ENCODE measurements around the gene CALHM5. TPM values are rescaled to one million over a fixed set of nuclear protein-coding genes. Genes with fewer than 3 reads are reported as not detected.

The CALHM5 gene
- total RNA-seq, 1 donor from 2014 or later: 2.8 TPM

DNA sequence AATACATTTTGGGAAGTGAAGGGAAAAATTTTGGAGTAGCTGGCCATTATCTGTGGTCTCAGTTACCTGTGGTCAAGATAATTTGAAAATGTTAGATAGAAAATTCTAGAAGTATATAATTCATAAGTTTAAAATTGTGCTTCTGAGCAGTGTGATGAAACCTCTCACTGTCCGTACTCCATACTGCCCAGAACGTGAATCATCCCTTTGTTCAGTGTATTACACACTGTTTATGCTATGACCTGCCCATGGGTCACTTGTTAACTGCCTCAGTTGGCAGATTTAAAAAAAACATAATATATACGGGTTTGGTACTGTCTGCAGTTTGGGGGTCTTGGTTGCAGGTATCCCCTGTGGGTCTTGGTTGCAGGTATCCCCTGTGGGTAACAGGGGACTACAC is 4.1 kb upstream of the CALHM5 start:
- no peak for DNase-seq (ENCODE audit: low spot score)

DNA sequence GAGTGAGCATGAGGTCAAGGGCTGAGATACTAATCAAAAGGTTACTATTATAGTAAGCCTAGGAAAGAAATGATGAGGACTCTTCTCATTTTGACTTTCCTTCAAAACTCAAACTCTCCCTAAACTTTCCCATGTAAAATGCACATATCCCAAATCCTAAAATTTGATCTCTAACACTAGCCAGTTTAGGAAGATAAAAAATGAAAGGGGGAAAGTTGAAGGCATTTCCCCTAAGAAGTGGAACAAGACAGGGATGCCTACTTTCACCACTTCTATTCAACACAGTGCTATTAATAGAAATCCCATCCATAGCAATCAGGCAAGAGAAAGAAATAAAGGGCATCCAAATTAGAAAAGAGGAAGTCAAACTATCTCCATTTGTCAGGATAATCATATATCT is 2.9 kb upstream of the CALHM5 start:
- DNase-seq (ENCODE audit: low spot score): no peak

DNA sequence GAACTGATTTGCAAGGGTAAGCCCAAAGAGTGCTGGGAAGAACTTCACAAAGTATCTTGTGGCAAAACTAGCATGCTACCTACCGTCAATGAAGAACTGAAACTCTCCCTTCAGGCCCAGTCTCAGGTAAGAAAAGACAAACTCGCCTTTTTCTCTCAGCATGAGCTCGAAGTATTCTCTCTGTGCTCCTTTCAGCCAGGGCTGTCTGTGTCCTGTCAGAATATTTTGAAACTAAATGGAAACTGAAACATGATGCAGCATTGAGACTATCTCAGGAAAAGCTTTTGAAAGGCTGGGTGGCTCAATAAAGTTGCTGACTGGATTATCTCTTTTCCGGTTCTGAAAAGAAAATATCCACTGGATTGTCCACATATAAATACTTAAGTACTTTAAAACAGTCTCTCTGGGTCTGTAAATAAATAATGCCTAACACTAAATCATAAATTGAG is 696 bp downstream of the CALHM5 start:
- DNase-seq (ENCODE audit: low spot score): no peak

DNA sequence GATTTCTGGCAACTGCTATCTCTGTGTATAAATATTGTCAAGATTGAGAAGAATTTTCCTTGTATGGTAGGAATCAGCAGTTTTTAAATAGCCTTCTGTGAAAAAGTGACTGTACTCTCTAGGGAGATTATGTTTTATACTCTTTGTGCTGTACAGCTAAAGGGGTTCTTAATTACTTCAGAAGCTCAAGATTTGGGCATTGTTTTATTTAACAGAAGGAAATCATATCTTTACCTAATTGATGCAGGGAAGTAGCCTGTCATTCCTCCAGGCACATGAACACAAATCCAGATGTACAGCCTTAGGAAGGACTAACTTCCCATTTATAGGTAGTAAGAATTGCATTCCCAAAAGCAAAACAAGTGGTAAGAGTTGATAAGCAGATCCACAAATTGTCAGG is 1.3 kb downstream of the CALHM5 start:
- DNase-seq (ENCODE audit: low spot score): no peak

DNA sequence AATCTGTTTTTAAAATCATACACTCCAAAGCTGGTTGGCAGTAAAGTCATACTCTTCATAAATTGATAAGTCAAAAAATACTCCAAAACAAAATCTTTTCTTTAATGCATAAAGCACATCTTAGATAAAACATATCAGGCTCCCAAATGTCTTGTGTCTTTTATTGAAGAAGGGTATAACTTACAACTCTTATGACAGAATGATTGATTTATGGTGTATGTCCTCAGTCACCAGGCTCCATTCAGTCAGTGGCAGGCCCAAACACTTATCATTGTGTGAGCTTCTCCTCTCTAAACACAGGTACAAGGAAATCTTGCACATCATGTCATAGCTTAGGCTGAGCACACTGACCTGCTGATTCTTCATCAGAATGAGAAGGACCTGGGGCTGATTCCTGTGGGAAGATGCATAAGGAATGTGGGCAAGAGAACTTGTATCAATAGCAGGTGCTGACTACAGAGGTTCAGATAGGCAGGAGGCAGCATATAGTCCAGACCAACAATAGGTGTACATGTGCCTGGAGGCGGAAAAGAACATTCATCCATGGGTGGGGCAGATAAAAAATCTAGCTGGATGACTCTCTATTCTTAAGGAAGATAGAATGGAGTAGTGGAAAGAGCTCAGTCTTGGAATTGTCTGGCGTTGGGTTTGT is 1.9 kb downstream of the CALHM5 start:
- DNase-seq (ENCODE audit: low spot score): no peak

DNA sequence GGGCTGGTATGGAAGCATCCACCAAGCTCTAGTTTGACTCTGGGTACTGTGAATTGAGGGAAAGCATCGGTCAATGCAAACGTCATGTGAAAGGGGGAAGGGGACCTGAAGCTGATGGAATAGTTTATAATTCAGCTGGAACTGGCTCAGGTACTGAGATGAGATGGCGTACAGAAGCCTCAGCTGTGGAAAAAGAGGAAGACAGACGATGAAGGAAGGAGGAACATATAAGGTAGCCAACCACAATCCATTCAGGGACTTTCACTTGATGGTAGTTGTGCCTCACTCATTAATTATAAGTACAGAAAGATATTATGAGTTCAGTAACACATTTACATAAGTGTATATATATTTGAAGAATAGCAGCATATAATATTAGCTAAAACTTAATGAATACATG is 2.7 kb downstream of the CALHM5 start:
- DNase-seq (ENCODE audit: low spot score): no peak

DNA sequence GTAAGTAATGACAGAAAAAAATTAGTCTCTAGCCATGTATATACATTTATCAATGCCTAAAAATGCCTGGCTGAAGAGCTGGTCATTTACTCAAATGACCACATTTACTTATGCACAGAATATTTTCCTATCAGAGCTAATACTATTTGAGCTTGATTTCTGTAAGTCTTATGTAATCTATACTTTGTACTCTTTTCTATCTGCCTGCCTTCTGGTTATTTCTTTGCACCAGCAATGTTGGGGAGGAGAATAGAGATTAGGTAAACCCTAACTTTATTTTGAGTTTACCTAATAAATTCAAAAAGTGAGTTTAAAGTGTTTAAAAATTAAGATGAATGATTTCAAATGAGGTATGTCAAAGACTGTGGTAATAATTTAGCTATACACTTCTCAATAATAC is 3.7 kb downstream of the CALHM5 start:
- DNase-seq (ENCODE audit: low spot score): no peak

DNA sequence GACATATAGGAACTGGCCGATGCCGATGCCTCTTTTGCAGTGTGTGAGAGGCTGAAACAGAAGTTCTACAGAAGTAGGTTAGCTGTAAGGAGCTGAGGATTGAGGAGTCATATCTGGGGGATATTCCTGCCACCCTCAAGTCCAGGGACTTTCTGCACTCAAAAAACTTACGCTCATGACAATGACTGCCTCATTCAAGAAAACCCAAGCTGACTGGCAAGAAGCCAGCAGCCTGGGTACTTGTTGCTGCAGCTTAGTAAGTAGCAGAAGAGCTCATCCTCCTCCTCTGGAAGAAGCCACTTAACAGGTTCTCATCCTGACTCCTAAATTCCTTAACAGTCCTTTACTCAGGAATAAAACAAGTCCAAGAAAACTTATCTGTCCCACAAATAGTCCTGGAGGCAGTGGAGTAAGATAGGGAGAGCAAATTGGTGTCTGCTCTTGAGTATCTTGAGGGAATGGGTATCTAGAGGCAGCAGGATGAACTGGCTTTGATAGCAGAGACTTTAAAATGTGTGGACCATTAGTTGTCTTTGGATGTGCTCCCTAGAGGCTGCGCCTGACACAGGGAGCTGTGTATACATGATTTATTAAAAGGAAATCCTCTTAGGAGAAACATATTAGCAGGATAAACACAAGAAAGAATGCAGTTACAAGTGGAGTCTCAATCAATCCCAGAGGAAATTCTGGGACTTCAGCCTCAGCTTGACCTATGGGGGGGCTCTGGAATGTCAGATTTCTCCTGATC is 7.4 kb downstream of the CALHM5 start:
- no peak for DNase-seq (ENCODE audit: low spot score)

DNA sequence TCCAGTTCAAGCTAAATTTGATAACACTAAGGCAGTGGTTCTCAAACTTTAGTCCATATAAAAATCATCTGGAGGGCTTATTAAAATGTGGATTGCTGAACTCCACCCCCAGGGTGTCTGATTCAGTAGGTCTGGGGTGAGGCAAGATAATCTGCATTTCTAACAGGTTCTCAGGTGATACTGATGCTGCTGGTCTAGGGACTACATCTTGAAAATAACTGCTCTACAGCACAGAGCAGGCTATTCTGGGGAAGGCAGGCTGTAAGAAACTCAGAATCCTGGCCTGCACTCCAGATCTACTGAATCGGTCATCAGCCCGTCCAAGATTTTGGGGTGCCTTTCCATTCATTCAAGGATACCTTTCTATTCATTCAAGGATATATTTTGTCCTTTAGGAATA is 11.5 kb downstream of the CALHM5 start:
- no peak for DNase-seq (ENCODE audit: low spot score)

DNA sequence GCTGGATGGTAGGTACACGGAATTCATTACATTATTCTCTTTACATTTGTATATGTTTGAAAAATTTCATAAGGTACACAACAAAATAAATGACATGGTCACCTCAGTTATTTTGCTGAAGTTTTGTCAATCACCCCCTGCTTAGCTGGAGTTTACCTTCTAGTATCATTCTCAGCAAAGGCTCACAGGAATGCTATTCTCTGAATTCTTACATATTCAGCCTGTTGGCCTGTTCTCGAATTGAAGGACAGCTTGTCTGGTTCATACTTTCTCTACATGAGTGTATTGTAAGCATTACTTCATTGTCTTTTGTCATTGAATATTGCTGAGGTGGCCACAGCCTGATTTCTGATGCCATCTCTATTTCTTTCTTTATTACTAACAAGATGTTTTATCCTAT is 12.8 kb downstream of the CALHM5 start:
- DNase-seq (ENCODE audit: low spot score): no peak

DNA sequence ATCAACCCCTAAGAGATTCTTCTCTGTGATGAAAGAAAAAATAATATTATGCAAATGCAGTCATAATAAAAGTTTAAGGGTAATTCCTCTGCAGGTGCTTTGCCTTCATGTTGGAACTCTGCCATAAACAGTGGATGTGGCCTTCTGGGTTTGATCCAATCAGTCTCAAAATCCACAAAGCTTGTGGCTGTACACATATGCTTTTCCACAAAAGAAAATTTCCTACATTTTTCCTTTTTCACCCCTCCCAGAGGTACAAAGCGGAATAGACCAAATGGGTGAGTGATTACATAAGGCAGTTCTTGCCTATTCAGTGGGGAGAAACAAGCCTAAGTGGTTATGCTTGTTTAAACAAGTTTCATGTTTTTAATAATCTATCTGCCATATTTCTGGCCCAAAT is 16.7 kb downstream of the CALHM5 start:
- DNase-seq (ENCODE audit: low spot score): no peak

DNA sequence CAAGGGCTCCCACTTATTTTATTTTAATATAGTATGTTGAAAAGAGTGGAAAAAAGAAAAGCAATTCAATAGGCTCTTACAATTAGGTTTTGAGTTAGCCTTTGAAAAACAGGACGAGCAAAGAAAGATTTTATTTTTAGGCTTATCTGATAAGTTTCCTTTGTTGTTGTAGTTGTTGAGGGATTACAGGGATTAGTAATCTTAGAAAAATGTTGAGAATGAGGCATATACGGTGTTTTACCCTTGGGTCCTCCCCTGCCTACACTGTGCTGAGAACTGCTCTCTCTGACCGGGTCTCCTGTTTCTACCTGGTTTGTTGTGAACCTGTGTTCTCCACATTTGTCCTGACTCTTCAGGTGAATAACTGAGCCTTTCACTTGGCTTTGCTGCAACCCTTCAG is 17.3 kb downstream of the CALHM5 start:
- DNase-seq (ENCODE audit: low spot score): no peak

DNA sequence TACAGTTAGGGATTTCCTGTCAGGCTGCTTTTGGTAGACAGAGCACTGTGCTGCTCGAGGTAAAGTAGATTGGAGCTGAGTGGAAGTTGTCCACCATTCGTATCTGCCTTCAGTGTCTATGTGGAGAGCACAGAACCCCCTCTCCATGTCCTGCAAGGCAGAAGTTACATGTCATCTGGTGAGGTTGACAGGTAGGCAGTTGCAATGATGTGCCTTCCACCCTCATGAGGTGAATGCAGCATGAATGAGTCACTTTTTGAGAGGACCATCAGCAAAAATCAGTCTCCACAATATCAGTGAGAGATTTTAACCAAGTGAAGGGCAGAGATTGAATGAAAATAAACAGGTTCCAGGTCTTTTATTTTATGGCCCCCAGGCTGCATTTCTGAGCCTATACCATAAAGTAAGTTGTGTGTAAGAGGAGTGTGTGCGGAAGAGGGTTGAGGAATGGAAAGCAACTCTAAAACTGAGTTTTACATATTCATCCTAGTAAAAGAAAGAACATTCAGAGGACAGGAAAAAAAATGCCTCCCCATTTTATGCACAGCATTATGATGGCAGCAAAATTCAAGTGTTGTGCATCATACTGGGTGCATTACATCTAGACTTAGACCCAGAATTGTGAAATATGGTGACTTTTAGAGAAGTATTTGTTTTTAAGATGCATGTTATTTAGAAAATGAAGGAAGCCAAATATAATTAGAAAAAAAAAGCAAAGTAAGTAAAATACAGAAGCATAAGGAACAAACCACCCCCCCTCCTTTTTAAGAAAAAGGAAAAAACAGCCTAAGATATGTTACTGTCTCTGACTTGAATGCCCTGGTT is 18.2 kb downstream of the CALHM5 start:
- DNase-seq (ENCODE audit: low spot score): no peak

DNA sequence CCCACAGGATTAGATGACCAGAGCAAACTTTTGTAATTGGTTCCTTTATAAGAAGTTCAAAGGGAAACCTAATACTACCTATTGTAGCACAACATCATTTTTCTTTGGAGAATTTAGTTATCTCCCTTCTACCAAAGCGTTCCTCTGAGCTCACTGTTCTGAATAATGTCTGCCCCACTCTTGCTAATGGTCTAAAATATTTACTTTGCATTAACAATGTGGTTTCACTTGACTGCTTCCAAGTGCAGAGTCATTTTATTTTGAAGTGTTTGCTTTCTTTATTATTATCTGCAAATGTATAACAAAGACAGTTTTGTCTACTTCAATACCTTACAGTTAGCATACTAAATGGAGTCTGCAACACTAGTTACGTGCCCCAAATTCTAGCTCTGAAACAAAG is 19.0 kb downstream of the CALHM5 start:
- no peak for DNase-seq (ENCODE audit: low spot score)

DNA sequence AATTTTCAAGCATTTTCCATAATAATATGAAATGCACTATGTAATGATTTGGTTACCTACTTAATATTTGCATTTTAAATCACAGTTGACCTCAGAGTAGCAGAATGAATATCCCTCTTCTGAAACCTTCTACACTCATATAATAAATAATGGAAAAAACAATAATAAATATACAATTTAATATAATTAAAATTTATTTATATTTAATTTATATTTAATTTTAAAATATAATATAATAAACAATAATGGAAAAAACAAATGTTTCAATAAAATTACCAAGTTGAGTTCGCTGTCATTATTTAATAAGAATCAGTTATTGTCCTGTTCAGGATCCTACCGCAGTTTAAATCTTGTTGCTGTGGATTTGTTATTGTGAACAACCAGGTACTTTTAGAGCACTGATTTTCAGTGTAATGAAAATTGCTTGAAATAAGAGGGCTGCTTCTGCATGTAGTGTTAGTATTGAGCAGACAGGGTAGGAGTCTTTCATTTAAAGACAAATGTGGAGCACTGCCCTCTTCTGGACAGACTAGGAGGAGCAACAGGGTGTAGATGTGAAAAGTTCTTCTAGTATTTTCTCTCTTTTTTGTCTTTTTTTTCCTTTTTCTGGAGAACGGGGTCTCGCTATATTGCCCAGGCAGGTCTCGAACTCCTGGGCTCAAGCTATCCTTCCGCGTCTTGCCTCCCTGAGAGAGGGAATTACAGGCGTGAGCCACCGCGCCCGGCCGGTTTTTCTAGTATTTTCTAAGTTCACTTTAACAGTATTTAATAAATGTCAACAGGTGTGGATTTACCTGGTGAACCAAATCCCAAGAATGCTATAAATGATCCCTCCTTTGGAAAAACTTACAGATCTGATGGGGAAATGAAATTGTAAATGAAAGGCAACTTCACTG is 20.5 kb downstream of the CALHM5 start:
- DNase-seq (ENCODE audit: low spot score): no peak

DNA sequence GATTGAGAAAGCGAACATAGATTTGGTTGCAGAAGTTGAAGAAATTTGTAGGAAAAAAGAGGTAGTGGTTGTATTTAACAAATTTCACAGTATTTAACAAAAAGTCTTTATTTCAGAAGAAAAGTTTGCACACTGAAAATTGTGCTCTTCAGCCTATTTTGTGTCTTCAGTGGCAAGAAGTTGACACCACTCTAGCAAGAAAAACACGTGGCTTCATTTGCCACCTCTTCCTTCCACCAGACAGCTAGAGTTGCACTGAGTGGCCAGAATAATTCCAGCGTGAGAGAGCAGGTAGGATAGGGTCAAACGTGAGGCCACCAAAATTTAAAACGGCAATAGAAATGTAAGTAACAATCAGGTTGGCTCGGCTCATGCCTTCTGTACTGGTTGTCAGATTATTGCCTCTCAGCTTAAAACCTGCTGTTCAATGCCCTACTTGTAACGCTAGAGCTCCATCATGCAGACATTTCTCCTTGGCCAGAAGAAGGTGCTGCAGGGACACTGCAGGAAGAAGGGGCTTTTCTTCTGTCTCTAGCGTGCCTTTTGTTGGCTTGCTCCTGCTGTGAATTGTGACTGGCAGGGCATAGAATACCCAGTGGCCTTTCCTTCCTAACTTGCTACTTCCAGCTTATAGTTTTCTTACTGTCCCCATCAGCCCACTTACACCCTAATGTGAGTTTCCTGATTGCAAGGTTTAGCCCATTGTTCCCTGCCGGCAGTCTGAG is 22.0 kb downstream of the CALHM5 start:
- DNase-seq (ENCODE audit: low spot score): no peak

DNA sequence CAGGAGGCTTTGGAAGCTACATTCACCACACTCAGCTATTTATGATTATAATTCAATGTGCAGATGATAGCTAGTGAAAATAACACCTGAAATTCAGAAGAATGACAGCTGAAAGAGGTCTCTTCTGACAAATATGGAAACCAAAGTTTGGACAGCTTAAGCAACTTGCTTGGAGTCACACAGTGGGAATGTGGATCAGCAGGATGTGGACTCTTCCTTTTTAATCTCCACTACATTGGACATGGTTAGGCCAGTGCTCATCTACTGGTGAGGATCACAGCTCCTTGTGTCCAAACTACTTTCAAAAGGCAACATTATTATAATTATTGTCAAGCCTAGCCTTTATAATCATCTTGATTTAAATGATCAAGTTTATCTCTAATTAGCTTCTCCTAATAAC is 23.7 kb downstream of the CALHM5 start:
- no peak for DNase-seq (ENCODE audit: low spot score)

DNA sequence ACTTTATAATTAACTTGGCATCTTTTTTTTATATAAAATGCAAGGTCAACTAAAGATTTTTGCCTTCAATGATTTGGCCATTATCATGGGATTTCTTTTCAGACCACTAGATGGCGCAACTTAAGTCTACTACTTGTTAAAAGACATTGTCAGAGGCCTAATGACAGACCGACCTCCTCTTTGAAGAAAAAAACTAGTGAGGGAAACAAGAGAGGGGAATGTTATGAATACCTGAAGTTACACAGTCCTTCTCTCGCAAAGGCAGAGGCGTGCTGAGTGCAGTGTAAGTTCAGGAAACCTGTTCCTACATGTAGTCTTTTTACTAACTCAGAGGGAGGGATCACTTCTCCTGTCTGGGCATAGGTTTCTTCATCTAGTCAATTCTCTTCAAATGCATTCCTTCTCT is 24.8 kb downstream of the CALHM5 start:
- no peak for DNase-seq (ENCODE audit: low spot score)

DNA sequence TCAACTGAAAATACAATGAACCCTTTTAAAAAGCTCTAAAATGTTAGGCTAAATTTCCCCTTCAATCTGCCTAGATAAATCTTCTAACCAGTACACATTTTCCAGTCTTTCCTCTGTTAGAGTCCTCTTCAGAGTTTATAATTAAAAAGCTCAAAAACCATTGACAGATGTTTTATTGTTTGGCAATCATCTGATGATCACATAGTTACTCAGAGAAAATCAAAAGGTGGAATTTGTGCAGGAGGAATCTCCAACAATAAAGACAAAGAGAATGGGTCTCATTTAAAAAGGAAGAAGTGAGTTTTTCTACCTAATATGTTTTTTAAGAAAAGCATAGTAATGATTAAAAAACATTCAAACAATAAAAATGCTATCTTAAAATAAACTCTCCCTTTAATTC is 31.0 kb downstream of the CALHM5 start:
- no peak for DNase-seq (ENCODE audit: low spot score)

DNA sequence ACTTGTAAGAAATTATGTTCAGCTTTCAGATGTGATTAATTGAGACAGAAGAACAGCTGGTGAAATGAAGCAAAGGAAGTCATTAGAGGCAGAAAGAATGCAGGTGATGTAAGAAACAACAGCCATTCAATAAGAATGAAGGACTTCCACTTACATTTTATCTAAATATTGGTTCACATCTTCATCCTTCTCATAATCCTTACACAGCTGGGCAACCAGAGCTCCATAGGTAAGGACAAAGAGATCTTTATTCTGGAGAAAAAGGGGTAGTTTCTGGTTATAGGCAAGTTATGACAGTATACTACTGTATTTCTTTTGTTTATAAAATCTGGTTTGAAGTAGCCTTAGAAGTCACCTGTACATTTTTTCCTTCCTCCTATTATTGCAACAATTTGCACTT is 31.7 kb downstream of the CALHM5 start:
- DNase-seq (ENCODE audit: low spot score): no peak

DNA sequence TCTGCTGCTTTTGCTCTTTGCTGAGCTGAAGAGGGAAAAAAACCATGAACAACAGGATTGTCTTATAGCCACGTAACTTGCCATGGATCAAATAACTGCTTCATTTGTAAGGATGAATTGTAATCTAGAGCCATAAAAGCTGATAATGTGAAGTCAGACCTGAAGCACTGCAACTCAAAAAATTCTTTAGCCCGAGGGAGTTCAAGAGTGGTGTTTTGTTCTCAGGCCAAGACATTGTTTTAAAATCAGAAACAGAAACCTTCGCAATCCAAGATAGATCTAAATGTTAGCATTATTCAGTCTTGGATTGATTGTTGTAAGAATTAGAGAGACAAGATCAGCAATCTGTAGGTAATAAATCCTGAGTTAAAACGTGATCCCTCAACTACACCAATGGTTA is 34.2 kb downstream of the CALHM5 start, which contains the start of gene TRAPPC3L:
TRAPPC3L (minus strand) TSS at position 34 of the 400 bp plus-strand sequence. CDS start 170 bp downstream, outside the sequence.
- DNase-seq (ENCODE audit: low spot score): no peak
